HG03025 (cell line): ENCODE measurements around the gene PPIP5K2.
A peak's percentile ranks its signal among the peaks of the same experiment; 100 is the strongest.
"Not testable (repeated sequence)": the region's sequence is repeated elsewhere in the genome, so short reads cannot be mapped to it uniquely, and the experiment has no call there.

Experiments used
- ATAC-seq: cut with Tn5 transposase; IDR thresholded peaks from one replicate; pipeline ENCODE4 v1.9.1; 2021; ENCODE audit warnings: mild to moderate bottlenecking, moderate library complexity; ENCODE audit not compliant: unreplicated experiment, low FRiP score

The PPIP5K2 gene

DNA sequence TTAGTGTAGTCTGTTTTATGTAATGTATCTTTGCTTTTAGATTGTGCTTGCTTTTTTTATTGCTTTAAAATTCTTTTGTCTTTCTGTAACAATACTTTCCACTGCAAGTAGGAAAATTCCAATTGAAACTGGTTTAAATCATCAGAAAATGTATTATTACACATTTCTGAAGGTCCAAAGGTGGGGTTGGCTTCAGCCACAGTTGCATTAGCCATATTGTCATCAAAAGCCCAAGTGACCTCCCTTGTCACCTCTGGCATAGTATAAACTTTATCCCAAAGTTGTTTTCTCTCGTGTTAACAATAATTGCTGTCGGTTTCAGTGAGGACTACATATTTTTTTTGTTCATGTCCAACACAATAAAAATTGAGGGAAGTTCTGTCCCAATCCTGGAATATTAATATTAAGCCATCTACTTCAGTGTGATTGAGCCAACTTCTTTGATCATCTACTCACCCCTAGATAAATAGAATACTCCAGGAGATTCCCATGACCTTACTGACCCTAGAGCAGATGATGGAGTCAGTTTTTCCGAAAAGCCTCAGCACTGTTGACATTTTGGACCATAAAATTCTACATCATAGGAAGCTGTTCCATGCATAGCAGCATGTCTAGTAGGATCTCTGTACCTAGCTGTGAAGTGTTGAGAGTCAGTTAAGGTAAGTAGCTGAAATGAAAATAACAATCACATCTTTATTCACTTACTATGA is 86.0 kb downstream of the PPIP5K2 start:
- no peak for ATAC-seq

GRCh38 chr5:103207011-103207410 is 86.9 kb downstream of the PPIP5K2 start:
- no peak for ATAC-seq

DNA sequence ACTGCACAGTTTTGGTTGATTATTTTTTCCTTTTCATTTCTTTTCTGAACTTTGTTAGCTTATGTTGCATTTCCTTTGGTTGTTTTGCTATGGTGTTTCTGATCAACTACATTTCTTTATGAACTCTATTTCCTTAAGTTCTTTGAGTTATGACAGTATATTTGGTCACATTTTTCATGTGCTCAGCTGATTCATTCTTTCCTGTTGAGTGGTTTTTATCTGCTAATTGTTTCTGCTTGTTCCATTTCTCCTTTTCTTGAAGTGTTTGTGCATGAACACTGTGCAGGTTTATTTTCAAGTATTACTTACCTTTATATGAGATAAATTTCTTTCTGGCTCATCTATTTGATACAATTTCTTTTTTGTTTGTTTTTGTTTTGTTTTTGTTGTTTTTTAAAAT is 87.6 kb downstream of the PPIP5K2 start:
- no peak for ATAC-seq

DNA sequence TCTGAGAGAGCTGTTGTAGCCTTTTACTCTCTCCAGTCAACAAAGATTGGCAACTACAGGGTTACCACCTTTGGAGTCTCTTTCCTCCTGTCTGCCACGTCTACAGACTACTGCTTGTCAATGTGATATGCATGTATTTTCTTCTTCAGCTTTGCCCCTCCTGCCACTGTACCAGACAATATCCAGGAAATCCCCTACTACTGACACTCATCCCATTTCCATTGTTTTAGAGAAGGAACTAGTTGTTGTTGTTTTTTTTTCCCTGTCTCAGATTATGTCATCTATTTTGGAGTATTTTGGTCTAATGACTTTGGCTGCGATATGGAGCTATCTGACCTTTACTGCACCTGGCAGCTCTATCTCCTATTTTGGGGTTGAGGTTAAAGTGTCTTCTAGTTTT is 88.4 kb downstream of the PPIP5K2 start:
- no peak for ATAC-seq

GRCh38 chr5:103209065-103209464 is 89.0 kb downstream of the PPIP5K2 start:
- no peak for ATAC-seq

DNA sequence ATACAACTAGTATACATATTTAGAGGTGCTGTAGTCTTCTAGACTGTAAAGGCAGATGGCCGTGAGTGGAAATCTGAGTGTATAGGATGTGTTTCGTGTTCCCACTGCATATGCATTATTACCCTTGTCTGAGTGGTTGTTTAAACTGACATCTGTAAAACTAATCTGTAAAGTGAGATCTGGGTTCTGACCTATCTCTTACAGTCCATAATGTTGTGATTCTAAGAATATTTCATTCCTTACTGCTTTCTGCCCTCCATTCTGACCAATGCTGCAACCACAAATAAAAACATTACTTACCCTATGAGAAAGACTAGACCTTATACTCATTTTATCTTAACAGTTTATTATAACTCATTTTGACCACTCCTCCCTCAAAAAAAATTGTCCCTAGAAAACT is 90.9 kb downstream of the PPIP5K2 start:
- ATAC-seq = no peak

DNA sequence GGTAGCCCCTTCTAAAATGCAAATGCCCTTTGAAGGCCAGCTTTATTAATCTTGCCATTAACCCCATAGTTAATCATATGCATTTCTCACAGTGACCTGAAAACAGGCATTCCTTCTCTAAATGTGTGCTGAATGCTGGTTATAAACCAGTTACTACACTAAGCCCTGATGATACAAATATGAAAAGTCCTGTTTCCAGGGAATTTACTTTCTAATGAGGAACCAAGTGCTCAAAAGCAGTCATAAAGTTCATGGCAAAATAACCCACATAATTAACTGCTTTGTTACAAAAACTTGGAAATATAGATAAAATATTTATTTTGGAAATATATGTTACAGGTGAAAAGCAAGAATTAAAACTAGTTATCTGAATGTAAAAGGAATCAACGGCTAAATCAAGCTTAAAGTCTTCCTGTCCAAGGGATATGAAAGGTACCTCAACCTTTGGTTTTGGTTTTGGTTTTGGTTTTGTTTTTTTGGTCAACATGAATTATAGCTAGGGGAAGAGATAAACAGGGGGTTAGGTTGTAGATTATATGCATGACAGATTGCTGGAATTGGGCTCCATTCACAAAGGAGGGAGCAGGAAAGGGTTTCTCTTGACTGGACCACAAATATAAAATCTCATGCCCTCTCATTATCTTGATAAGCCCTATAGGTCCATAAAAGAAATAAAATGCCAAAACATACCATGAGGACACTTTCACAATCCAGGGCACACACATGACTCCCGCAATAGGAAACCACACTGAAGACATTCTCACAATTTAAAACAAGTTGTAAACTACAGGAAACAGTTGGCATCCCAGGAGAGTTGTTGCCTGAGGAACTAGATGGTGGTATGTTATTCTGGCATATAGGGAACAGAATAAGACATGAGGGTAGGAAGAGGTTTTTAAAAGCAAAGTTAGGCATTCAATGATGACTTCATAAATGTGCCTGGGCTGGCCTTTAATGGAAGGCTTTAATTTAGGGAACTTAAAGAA is 91.8 kb downstream of the PPIP5K2 start:
- no peak for ATAC-seq

DNA sequence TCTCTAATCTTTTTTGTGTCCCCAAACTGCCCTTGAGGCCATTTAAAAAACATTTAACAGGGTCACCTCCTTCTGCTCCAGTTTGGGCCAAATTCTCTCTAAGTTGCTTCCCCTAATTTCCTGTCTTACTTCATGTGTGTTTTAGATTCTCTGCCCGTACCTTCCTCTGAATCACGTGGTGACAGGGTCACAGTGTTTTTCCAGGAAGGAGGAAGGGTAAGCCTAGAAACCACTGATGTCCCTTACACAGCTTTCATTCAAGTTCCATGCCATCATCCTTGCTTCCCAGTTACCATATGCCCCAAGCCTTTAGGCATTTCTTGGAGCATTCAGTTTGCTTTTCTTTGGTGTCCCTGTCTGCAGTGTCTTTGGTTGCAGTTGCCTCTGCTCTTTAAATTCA is 96.0 kb downstream of the PPIP5K2 start:
- ATAC-seq = no peak

DNA sequence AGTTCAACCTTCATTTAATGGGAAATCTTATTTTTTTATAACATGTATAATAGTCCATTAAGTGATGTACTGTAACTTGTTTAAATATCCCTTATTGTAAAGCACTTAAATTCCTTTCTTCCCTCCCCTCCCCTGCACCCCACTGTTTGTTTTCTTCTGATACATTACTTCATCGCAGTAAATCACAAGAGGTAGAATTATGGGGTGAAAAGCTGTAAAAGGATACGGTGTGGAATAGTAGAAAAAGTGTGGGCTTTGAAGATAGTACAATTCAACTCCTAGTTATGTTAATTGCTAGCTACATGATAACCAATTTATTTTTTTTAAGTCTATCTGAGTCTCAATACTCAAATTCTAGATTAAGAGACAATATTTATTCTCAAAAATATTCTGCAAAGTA is 96.6 kb downstream of the PPIP5K2 start:
- no peak for ATAC-seq

- no peak for ATAC-seq
Measured at GRCh38 chr5:103217101-103217500, 97.0 kb downstream of the PPIP5K2 start.

DNA sequence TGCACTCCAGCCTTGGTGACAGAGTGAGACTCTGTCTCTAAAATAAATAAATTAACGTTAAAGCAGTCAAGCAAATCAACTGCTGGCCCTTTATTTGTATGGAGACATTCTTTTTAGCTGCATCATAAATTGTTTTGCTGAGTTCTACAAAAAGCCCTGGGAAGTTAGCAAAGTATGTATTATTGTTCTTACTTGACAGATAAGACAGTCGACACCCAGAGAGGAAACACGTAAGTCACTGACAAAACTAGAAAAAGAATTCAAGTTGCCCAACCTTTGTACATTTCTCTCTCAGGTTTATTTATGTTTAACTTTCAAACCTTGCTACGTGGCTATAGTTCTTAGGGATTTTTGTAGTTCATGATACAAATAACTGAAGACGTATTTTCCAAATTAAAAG is 98.1 kb downstream of the PPIP5K2 start:
- ATAC-seq = no peak

DNA sequence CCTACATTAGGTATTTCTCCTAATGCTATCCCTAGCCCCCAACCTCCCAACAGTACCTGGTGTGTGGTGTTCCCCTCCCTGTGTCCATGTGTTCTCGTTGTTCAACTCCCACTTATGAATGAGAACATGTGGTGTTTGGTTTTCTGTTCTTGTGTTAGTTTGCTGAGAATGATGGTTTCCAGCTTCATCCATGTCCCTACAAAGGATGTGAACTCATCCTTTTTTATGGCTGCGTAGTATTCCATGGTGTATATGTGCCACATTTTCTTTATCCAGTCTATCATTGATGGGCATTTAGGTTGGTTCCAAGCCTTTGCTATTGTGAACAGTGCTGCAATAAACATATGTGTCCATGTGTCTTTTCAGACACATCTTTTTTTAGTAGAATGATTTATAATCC is 99.0 kb downstream of the PPIP5K2 start:
- ATAC-seq = not testable (repeated sequence)

GRCh38 chr5:103223031-103223955 is 103.2 kb downstream of the PPIP5K2 start:
- ATAC-seq = no peak

DNA sequence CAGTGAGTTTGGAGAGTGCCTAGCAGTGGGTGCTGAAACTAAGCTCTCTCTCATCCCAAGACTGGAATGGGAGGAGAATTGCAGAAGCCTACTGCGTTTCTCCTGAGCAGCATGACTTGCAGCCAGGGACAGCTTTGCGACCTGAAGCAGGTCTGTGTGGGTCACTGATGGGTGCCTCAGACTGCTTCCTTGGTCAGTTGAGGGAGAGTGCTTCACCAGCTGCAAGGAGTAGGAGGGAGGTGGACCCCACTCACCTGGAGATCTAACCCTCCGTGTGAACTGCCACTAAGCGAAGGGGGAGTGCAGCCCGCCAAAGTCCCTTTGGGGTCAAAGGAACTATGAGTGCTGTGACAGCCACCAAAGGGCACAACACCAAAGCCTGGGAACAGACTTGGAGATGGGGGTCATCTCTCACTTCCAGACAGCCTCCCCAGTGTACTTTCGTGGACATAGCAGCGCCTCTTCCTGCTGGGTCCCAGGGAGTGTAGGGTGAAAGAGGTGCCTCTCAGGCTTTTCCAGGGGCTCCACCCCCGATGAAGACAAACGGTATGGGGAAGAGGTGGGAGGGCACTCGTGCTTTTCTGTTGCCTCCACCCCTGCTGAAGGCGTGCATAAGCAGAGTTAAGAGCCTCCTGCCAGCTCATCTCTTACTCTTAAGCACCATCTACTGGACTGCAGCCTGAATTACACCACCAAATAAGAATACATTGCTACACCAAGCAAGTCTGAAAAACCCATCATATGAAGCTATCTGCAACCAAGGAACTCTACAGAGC is 104.2 kb downstream of the PPIP5K2 start:
- ATAC-seq = peak; percentile 98

DNA sequence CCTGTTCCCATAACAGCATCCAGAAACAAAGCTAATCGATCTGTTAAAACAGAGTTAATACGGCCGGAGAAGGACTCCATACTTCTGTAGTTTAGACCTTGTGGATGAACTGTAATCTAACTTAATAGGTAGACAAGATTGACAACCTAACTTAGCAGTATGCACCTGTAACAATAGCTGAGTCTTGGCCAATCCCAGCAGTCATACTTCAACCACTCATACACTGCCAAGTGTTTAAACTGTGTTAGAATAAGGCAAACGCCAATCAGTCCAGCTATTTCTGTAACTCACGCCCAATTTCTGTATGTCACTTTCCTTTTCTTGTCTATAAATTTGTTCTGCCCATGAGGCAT is 104.8 kb downstream of the PPIP5K2 start:
- no peak for ATAC-seq

GRCh38 chr5:103228061-103228460 is 108.0 kb downstream of the PPIP5K2 start:
- ATAC-seq = no peak

DNA sequence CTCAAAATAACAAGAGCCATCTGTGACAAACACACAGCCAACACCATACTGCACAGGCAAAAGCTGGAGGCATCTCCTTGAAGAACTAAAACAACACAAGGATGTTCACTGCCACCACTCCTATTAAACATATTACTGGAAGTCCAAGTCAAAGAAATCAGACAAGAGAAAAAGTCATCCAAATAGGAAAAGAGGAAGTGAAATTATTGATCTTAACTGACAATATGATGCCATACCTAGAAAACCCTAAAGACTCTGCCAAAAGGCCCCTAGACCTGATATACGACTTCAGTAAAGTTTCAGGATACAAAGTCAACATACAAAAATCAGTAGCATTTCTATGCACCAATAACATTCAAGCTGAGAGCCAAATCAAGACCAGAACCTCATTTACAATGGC is 108.5 kb downstream of the PPIP5K2 start:
- ATAC-seq = no peak

DNA sequence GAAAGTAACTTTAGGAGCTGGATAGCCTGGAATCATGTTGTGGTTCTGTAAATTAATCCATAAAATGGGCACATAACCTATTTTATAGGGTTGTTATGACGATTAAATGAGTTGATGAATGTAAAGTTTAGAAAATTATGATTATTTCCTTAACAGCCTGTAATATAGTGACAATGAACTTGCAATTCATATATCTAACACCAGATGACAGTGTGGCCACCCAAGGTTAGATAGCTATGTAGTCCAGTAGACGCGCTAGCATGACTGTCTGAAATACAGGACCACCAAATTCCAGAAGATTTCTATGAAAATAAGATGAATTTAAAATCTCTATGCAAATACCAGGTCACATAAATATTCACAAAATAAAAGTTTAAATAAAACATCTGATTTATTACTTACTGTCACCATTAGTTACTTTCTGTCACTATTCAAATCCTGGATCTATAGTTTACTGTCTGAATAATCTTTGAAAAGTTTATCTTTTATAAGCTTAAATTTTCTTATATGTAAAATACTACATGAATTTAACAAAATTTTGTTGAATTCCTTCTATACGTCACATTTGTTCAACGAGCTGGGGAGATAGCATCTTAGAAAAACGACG is 112.4 kb downstream of the PPIP5K2 start:
- ATAC-seq = peak; percentile 80

DNA sequence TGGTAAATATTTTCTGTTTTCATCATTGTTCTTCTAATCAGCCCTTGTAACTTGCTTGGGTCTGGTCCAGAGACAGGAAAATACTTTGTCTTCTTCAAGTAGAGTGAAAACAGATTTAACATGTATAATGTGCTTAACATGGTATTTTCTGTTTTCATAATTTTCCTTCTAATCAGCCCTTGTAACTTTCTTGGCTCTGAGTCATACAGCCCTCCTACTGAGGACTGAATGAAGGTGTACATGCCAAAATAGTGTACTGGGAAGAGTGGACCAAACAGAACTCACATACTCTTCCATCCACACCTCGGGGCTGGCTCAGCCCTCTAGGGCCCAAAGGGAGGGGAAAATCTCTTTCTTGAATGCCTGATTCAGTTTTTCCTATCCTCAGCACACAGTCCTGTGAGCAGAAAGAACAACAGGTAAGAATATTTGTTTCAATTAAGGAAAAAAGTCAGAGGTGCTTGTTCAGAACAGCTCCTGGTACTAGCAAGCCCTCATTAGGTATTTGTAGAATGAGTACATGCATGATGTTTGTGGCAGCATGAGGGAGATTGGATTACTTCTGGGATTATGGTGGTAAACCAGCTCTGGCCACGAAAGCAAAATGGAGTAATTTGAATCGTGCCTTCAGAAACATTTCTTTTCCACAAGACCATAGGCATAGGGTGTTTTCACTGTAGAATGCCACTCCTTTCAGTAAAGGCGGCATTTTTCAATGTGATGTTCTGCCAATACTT is 114.3 kb downstream of the PPIP5K2 start:
- no peak for ATAC-seq
